GM23248 (cell line): ENCODE results near the gene KLHL2.

Experiments used
- EZH2 ChIP-seq: fragments of 200-600 bp; sonication (generic); IDR thresholded peaks from 2 replicates; pipeline ENCODE4 v1.6.1; 2018; ENCODE audit warnings: antibody characterized with exemption, mild to moderate bottlenecking; ENCODE audit not compliant: insufficient read depth, poor library complexity, severe bottlenecking
- EZH2phosphoT487 ChIP-seq: fragments of 200-600 bp; sonication (generic); IDR thresholded peaks from 2 replicates; pipeline ENCODE4 v1.6.1; 2018; ENCODE audit warnings: antibody characterized with exemption, moderate library complexity, mild to moderate bottlenecking, low read depth; ENCODE audit not compliant: insufficient read depth

DNA sequence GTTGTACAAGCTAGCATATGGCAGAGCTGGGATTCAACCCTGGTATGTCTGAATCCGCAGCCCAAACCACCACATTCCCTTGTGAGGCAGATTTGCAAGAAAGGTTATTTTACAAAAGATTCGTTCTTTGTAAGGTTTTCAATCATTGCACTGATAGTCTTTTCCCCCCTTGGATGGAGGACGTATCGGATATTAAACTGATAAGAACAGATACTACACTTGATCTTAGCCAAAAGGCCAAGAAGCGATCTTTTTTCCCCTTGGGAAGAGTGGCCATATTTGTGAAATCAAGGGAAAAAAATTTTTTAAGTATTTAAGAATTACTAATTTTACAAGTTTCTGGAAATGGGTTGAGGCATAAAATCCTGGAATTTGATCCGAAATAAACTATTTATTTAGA lies 85.7 kb downstream of the KLHL2 start:
- no peak for TF ChIP-seq EZH2phosphoT487
- no peak for TF ChIP-seq EZH2
